PC-9 (cell line): ENCODE results near the gene STAP2.

Source experiments
- CTCF ChIP-seq: fragments of 200-600 bp; sonication (generic); conservative IDR thresholded peaks from 2 replicates; pipeline ENCODE4 v1.6.1; 2017; ENCODE audit warnings: mixed run types, antibody characterized with exemption, mild to moderate bottlenecking, moderate library complexity
- EZH2 ChIP-seq: fragments of 200-600 bp; sonication (generic); IDR thresholded peaks from 2 replicates; pipeline ENCODE4 v1.8.0; 2017; ENCODE audit warnings: antibody characterized with exemption, low read depth

- TF ChIP-seq CTCF (no peak), EZH2 (no peak)
These were observed 60.0 kb downstream of the STAP2 start, which contains the start of gene SHD for GRCh38 chr19:4278419-4279266.
